HuH-7 (cell line): Measurements from ENCODE around the gene DAPK3.
"Not testable (repeated sequence)": the region's sequence is repeated elsewhere in the genome, so short reads cannot be mapped to it uniquely, and the experiment has no call there.

Source experiments
- DNase-seq: peaks from one replicate; pipeline ENCODE4 v3.0.0; 2011; ENCODE audit warnings: low spot score

DAPK3 gene

DNA sequence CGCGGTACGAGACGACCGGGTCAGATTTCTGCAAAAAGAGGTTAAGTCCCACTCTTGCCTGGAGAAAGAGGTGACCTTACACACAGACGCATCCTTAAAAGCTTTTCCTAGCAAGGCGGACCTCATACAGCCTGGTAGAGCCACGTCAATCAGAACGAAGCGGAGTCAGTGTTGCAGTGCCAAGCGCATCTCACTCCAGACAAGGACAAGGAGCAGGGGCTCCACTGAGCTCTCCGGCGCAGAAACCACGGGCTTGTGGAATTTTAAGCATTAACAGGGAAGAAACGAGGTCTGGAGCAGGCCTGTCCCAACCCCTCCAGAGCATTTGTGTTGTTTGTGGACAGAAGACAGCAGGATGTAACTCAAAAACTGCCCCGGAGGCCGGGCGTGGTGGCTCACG lies 7.2 kb upstream of the DAPK3 start:
- no peak for DNase-seq

DNA sequence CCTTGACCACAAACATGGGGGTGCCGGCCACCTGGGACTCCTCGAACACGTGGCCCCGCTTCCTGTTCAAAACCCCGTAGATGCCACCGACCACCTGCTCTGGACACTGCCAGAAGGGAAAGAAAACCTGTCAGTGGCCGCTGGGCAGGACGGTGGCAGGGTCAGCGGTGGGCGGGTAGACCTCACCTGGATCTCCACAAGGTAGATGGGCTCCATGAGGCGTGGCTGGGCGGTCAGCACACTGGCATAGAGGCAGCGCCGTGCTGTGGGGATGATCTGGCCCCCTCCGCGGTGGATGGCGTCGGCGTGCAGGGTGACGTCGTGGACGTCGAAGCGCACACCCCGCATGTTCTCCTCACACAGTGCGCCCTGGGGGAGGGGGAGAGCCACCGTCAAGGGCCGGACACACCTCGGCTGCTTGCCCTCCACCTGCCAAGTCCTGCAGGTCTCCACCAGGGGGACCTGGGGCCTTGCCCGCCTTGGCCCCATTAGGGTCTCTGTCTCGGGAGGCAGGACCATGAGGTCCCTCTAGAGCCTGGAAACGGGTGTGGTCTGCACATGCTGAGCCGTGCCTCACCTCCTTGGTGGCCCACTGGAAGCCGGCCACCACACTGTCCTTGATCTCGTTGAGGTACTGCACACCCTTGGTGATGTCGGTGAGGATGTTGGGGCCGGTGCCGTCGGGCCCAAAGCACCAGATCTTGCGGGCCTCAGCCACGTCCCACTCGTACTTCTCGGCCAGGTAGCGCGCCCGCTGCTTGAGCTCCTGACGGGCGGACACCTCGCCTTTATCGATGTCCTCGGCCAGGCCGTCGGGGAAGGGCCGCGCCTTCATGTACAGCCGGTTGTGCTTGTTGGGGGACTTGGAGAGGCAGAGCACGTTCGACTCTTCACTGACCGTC lies 6.6 kb upstream of the DAPK3 start:
- no peak for DNase-seq

DNA sequence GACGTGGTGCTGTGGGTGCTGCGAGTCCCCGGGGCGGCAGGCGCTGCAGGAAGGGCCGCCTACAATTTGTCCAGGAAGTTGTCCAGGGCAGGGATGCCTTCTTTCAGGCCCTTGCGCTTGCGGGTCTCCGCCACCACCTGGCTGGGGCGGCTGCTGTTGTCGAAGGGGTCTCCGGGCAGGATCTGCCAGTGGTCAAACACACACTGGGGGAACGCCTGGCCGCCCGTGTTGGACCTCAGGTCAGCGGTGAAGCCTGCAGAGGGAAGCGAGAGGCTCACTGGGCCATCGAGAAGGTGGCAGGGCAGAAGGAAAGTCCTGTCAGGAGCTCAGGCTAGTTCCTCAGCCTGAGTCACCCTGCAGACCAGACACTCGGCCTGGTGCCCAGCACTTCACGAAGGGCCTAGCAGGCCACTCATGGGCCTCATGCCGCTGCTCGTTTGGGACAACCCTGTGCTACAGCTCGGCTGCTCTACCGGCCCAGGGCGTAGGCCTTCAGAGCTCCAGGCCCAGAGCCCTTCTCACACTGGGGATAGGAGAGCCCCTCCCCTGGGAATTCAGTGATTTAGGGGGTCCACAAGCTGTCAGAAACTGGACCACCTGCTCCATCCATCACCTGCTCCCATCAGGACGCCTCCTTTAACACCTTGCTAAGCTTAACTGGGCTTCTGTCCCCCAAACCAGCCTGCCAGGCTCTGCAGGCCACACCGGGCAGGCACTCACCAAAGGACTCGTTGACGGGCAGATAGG lies 5.8 kb upstream of the DAPK3 start:
- no peak for DNase-seq

DNA sequence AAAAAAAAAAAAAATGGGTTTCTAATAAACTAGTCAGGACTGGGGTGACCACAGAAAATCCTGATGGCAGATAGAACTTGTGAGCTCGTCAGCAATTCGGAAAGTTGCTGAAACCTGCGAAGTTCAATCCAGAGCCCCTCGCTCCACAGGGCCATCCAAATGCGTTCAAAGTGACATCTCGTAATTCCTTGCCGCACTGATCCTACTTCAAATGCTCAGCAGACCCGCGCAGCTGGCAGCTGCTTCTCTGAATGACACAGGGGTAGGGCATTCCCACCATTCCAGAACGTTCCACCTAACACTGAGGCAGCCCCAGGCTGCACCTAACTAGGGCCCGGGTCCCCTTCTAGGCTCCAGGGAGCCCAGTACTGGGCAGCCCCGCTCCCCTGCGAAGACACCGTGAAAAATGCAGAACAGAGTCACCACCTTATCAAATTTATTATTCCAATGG lies 4.8 kb upstream of the DAPK3 start:
- no peak for DNase-seq

DNA sequence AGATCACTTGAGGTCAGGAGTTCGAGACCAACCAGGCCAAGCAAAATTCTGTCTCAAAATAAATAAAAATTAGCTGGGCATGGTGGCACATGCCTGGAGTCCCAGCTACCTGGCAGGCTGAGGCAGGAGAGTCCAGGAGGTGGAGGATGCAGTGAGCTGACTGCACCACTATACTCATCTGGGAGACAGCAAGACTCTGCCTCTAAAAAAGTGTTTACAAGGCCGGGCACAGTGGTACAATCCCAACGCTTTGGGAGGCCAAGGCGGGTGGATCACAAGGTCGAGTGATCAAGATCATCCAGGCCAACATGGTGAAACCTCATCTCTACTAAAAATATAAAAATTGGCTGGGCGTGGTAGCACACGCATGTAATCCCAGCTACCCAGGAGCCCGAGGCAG lies 4.2 kb upstream of the DAPK3 start:
- DNase-seq, result no peak

DNA sequence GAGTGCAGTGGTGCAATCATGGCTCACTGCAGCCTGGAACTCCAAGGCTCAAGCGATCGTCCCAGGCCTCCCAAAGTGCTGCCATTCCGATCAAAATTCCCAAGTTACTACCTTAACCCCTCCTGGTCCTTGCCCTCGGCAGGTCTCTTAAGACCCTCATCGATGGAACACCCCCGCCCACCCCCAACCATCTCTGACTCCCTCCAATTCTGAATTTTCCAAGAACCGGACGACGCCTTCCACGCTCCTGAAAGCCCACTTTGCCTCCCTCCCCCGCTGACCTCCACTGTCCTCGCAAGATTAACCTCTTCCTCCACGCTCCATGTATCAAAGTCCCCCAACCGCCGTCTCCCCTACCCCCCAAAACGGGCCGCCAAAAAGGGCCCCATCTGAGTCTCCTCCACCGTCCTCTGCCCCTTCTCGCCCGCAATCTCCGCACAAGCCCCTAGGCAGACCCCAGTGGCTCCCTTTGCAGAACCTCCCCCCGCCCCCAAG lies 539 bp downstream of the DAPK3 start:
- no peak for DNase-seq

DNA sequence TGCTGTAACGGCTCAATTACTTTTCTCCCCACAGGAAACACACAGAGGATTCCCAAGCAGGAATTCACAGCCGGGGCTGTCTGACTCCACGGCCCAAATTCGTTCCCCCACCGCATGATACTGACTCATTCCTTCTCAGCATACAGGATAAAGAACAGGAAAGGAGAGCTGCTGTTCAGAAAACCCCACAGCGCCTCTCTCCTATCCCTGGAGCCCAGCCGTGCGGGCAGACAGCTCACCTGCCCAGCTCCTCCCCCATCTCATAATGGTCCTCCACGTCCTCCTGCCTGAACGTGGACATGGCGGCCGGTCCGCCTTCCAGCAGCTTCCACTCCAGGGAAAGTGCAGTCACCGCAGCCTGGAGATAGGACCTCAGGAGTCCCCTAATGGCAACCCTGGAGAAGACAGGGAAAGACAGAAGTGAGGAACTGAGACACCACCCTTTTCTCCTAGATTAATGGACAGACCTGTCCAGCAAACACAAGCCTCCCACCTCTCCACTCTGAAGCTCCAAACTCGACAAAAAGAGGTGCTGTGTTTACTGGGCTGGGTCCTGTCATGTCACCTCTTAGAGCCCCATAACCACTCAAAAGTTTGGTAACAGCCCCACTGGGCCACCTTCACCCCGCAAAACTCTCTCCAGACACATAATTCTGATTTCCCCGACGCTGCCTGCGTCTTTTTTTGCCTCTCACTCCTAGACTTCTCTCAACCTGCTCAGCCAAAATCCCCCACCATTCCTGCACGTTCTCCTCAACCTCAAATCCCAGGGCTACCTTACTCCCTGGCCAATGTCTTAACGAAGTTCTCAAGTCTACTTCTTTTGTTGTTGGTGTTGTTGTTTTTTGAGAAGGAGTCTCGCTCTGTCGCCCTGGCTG lies 1.2 kb downstream of the DAPK3 start:
- no peak for DNase-seq

DNA sequence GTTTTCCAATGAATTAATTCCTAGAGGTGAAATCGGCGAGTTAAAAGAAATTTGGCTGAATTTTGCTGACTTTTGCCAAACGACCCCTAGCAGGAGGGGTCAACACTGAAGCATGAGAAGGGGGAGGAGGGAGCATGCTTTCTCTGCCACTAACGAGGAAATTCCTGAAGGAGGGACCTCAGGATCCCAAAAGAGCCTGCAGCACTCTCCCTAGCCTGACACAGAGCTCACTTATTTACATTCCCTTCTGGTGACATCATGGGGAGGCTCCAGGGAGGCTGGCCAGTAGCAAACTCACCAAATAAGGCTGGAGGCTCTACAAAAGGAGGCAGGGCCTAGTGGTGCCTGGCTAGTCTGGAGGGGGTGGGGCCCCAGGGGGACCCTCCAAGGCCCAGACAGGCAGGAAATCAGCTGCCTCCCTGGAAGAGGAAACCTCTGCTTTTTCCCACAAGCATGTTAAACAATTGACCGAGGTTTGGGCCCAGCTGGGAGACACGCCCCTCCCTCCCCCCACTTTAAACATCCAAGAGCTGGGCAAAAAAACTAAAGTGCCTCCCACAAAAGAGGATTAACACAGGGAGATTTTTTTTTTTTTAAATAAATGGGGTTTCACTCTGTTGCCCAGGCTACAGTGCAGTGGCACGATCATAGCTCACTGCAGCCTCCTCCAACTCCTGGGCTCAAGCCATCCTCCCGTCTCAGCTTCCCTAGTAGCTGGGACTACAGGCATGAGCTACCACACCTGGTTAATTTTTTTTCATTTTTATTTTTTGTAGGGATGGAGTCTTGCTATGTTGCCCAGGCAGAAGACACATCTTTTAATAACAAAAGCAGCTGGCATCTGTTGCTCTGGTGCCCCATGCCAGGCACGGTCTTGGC lies 2.1 kb downstream of the DAPK3 start:
- peak; percentile 86 for DNase-seq

DNA sequence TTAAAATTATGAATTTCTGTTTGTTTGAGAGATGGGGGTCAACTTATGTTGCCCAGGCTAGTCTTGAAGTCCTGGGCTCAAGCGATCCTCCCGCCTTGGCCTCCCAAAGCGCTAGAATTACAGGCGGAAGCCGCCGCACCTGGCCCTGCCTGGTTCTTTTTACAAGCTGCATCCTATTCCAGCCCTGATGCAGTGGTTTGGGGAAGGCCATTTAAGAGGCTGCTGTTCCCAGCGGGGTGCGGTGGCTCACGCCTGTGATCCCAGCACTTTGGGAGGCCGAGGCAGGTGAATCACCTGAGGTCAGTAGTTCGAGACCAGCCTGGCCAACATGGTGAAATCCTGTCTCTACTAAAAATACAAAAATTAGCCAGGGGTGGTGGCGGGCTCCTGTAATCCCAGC lies 2.9 kb downstream of the DAPK3 start:
- DNase-seq, result not testable (repeated sequence)

DNA sequence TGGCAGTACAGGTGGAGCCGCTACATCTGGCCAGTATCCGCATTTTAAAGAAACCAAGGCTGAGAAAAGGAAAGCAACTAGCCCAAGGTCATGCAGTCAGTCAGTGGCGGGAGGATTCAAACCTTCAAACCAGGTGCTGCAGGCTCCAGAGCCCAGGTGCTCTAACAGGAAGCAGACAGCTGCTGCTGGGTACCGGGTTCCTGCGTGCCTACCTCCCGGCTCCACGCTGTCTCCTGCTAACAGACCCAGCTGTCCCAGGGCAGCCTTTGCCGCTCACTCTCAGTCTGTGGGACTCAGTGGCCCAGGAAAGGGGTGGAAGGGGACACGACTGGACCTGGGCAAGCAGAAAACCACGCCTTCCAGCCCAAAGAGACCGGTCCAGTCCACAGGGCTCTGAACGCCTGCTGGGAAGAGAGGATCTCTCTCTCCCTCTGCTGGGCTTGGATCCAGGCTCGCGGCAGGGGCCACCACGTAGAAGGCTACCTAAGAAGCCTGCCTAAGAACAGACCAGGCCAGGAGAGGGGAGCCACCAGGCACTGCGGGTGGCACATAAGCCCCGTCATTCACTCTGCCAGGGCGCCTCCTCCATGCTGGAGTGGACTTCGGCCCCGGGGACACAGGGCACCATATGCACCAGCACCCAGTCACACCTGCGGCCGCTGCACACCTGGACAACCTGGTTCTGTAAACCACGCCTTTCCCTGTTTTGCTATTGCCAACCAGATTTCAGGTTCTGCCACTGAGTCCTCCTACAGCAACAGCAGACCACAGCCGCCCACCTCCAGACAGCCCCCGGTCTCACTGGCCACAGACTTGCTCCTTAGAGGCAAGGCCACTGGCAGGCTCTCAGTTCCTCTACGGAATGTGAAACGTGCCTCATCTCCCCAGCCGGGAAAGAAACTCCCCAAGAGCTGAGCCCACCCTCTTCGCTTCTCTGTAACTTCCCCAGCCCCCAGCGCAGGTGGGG lies 4.6 kb downstream of the DAPK3 start:
- no peak for DNase-seq

DNA sequence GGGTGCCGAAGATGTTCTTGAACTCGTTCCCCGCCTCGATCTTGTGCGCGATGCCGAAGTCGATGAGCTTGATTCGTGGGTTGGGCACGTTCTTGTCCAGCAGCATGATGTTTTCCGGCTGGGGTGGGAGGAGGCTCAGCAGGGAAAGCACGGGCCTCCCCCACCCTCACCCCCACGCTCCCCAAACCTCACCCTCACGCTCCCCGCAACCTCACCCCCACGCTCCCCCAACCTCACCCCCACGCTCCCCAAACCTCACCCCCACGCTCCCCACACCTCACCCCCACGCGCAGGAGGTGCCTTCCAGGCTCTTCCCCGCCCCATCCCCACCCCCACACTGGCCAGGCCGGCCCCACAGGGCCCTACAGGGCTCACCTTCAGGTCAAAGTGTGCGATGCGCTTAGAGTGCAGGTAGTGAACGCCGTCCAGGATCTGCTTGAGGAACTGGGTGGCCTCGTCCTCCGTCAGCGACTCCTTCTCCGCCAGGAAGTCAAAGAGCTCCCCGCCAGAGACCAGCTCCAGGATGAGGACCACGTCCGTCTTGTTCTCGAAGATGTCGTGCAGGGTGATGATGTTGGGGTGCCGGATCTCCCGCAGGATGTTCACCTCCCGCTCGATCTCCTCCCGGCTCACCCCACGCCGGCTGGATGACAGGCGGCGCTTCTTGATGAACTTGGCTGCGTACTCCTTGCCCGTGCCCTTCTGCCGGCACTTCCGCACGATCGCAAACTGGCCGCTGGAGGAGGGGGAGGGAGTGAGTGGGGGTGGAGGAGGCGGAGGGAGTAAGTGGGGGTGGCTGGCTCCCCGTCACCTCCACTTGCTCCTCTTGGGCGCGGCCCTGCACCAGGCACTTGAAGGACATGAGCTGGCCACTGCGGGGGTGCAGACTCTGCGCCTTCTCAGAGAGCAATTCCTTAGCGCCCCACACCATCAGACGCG lies 6.4 kb downstream of the DAPK3 start:
- no peak for DNase-seq

DNA sequence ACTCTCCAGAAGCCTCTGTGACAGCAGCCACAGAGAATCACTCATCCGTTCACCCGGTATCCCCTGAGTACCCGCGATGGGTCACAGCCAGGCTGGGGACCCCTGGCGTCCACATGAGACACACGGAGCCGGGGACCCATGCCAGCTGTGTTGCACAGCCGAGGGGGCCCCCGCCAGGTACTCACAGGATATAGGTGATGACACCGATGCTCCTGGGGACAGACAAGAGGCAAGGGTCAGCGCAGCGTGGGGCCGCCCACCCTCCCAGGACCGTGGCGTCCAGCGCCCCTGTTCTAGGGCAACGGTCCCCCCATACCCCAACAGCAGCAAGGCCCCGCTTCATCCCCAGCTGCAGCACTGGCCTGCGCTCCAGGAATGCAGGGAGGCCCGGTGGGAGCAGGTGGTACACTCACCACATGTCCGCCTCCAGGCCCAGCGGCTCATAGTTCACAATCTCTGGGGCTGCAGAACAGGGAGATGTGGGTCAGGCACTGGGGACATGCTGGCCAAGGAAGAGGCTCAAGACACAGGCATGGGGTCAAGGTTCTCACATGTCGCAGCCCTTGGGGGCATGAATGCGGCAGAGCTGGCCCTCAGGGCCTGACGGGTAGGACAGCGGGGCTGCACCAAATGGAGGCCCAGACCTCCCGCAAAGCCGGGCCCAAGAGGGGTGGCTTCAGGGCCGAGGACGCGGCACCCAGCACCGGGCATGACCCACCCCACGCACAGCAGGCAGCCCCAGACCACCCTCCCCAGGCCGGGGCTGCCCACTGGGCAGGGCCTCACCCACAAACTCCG lies 7.2 kb downstream of the DAPK3 start:
- DNase-seq, result no peak

DNA sequence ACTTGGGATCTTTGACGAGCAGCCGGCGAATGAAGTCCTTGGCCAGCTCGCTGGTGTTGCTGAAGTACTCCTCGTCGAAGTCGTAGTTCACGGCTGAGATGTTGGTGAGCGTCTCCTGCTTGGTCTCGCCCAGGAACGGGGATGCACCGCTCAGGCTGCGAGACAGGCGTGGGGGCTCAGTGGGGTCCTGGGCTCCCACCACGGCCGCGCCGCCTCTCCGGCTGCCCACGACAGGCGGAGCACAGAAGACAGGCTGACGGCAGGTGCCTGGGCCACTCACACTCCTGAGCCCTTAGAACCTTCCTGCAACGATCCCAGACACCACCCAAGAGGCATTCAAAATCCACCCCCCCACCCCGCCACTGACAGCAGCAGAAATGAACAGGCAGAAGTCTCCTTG lies 9.9 kb downstream of the DAPK3 start:
- no peak for DNase-seq

DNA sequence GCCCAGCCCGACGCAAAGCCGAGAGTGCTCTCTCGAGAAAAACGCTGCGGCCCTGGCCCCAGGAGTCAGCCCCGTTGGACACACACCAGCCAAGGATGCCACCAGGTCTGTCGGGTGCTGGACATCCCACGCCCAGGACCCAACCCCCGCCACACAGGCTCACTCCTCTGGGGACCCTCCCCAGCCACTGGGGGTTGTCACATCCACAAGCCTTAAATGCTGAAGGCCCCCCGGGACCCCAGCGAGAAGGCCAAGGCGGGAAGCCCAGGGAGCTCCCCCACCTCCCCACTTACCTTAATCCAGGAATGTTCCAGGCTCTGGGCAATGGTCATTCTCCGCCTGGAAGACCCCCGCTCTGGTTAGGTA lies 11.2 kb downstream of the DAPK3 start:
- DNase-seq, result no peak

DNA sequence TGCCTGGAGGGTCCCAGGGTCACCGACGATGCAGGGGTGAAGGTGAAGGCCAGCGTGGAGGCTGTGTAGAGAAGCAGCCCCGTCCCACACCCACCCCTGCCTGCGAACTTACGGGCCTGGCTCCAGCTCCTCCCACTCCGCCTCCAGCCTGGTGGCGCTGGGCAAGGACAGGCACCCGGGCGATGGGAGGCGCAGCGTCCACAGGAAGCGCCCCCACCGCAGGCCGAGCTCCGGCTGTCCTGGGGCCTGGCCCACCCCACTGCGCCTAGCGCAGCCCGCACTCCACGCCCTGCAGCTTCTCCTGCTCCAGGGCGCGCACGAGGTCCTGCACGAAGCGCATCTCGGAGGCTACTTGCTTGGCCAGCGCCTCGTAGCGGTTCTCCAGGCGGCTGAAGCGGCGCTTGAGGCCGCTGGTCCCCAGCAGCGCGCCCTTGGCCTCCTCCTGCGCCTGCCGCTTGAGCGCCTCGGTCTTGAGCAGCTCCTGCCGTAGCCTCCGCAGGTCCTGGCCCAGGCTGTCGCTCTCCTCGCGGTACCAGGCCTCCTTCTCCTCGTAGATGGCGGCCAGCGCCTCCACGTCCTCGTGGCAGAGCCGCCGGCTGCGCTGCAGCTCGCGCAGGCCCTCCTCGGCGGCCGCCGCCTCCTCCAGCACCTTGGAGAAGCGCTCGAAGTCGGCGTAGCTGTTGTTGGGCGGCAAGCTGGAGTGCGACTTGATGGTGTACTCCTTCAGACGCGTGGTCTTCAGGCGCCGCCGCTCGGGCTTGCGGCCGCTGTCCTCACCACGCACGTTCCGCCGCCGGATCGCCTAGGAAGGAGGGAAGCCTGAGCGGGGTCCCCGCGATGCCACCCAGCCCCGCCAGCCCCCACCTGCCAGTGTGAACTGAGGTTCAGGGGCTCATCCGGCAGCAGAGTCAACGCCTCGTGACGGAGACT lies 11.8 kb downstream of the DAPK3 start:
- no peak for DNase-seq

DNA sequence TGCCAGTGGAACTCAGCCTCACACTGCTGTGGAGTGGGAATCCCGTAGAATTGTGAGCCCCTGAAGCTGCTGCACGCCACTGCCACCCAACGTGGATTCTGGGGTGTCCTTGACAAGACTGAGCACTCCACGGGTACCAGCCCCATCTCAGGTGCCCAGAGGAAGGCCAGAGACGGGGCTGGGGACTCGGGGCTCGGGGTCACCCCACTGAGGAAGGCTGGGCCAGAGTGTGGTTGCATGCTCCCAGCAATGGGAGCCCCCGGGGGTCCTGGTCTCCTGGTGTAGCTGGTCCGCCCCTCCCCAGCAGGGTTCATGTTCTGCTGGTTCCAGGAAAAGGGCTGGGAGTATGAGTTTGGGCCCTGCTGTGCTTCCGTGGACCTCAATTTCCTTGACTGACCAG lies 15.2 kb downstream of the DAPK3 start:
- DNase-seq, result no peak

DNA sequence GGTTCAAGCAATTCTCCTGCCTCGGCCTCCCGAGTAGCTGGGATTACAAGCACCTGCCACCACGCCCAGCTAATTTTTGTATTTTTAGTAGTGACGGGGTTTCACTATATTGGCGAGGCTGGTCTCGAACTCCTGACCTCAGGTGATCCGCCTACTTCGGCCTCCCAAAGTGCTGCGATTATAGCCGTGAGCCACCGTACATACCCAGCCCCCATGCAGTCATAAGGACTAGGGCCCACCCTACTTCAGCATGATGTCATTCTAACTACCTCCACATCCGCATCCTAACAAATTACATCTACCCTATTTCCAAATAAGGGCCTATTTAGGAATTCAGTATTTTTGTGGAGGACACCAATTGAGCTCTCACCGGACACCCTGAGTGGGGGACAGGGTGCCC lies 15.6 kb downstream of the DAPK3 start:
- DNase-seq, result not testable (repeated sequence)
